ENCODE data around the gene MAP3K10. TPM values are rescaled to one million over a fixed set of nuclear protein-coding genes. Genes with fewer than 3 reads are reported as not detected.

MAP3K10 gene
- total and polyA plus RNA-seq, 9 of the 15 experiments (the other 6 are each of a cell fraction or from before 2014, with no cell fraction given), result 0.01 to 8.0 (median 2.7) TPM; not detected in 1

DNA sequence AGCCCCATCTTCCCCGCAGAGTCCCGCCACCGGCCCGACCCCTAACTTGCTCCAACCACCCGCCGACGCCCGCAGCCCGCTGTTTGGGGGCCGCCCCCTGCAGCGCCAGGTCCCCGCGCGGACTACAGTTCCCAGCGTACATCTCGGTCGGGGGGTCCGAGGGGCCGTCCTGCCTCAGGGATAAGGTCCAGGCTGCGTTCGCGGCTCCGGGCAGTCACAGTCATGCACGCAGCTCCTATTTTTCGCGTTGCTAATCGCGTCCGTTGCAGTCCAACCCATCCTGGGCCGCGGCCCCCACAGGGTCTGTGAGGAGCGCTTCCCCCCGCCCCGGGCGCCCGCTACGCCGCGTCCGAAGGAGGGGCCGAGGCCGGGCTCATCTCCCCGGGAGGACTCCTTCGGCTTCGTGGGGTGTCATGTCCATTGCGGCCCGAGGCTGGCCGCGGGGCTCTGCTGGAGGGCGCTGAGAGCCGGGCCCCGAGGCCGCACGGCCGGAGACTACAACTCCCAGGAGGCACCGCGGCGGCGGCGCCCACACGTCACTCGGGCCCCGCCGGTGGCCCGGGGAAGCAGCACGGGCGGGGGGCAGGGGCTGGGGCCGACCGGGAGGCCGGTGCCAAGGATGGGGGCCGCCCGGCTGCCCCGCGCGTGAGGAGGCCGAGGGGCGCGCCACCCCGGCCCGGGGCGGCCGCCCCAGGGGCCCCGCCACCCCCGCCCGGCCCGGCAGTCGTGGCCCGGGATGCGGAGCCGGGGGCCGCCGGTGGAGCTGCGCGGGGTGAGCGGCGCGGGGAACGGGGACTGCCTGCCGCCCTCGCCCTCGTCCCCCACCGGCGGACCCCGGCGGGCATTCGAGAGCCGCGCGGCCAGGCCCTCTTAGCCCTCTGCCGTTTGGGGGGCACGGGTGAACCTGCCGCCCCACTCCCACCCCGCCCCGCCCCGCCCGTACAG is at the start of gene MAP3K10 (continued):
- TF ChIP-seq TFAP4 (CRISPR knock-in tag; IDR thresholded peaks at IDR 0.05; ENCODE audit: borderline replicate concordance) (peak; percentile 71; the same call in 1 of the 2 replicates), MAFK (IDR thresholded peaks at IDR 0.05; ENCODE audit: low read length) (no peak), ZFPM2 (CRISPR knock-in tag; IDR thresholded peaks at IDR 0.05) (no peak), TAF1 (IDR thresholded peaks at IDR 0.05; ENCODE audit: control insufficient read depth, extremely low read depth, insufficient read depth, low read length, severe bottlenecking) (peak; percentile 8), ZNF511 (CRISPR knock-in tag; IDR thresholded peaks at IDR 0.05) (peak; percentile 82), FIP1L1 (IDR thresholded peaks at IDR 0.05; ENCODE audit: low read depth, low read length, poor library complexity, severe bottlenecking) (peak; percentile 73), L3MBTL2 (IDR thresholded peaks at IDR 0.05) (peak; percentile 73), SNIP1 (IDR thresholded peaks at IDR 0.05; ENCODE audit: low read depth) (no peak), ZNF253 (CRISPR knock-in tag; conservative IDR thresholded peaks at IDR 0.05) (no peak), FOXK2 (conservative IDR thresholded peaks at IDR 0.05 in 1 of 2, IDR thresholded peaks at IDR 0.05 in 1 of 2; ENCODE audit: low read depth in 2 of 2) (no peak; a peak in 1 of 4 replicates), HMGN3 (IDR thresholded peaks at IDR 0.05; ENCODE audit: borderline replicate concordance, extremely low read depth, insufficient read length, low read depth, low read length) (peak; percentile 47), MTA1 (IDR thresholded peaks at IDR 0.05; ENCODE audit: borderline replicate concordance) (peak; percentile 87), ZBTB7A (IDR thresholded peaks at IDR 0.05; ENCODE audit: borderline replicate concordance, control insufficient read depth, low read depth, low read length) (peak; percentile 98), SMC3 (conservative IDR thresholded peaks at IDR 0.05; ENCODE audit: insufficient read depth, low read depth, low read length) (no peak), ETS2 (tag; IDR thresholded peaks at IDR 0.05; ENCODE audit: borderline replicate concordance, poor library complexity, severe bottlenecking) (no peak), SRSF3 (IDR thresholded peaks at IDR 0.05; ENCODE audit: insufficient read depth, low read length) (no peak), SP1 (CRISPR knock-in tag; IDR thresholded peaks at IDR 0.05) (peak; percentile 64)
- TF ChIP-seq, protein P1, sequence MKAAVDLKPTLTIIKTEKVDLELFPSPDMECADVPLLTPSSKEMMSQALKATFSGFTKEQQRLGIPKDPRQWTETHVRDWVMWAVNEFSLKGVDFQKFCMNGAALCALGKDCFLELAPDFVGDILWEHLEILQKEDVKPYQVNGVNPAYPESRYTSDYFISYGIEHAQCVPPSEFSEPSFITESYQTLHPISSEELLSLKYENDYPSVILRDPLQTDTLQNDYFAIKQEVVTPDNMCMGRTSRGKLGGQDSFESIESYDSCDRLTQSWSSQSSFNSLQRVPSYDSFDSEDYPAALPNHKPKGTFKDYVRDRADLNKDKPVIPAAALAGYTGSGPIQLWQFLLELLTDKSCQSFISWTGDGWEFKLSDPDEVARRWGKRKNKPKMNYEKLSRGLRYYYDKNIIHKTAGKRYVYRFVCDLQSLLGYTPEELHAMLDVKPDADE (conservative IDR thresholded peaks at IDR 0.05; ENCODE audit: control insufficient read depth, low read depth, low read length), result peak; percentile 81; the same call in 1 of the 2 replicates
- TF ChIP-seq, protein P2, sequence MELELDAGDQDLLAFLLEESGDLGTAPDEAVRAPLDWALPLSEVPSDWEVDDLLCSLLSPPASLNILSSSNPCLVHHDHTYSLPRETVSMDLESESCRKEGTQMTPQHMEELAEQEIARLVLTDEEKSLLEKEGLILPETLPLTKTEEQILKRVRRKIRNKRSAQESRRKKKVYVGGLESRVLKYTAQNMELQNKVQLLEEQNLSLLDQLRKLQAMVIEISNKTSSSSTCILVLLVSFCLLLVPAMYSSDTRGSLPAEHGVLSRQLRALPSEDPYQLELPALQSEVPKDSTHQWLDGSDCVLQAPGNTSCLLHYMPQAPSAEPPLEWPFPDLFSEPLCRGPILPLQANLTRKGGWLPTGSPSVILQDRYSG (tag; conservative IDR thresholded peaks at IDR 0.05; ENCODE audit: low read depth), result no peak
- TF ChIP-seq, protein P3, sequence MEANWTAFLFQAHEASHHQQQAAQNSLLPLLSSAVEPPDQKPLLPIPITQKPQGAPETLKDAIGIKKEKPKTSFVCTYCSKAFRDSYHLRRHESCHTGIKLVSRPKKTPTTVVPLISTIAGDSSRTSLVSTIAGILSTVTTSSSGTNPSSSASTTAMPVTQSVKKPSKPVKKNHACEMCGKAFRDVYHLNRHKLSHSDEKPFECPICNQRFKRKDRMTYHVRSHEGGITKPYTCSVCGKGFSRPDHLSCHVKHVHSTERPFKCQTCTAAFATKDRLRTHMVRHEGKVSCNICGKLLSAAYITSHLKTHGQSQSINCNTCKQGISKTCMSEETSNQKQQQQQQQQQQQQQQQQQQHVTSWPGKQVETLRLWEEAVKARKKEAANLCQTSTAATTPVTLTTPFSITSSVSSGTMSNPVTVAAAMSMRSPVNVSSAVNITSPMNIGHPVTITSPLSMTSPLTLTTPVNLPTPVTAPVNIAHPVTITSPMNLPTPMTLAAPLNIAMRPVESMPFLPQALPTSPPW (CRISPR knock-in tag; IDR thresholded peaks at IDR 0.05), result peak; percentile 91

Data from K562 (cell line).